ENCODE measurements around the gene SYT14. TPM values are rescaled to one million over a fixed set of nuclear protein-coding genes. Genes with fewer than 3 reads are reported as not detected.

Gene SYT14
- polyA plus RNA-seq, 1 donor (not counting 4 experiments of a cell fraction or from before 2014, with no cell fraction given): 8.3 TPM

GRCh38 chr1:210098356-210098755, 160.3 kb downstream of the SYT14 start:
- dilution Hi-C loops (cut with MboI; ENCODE audit: extremely low pct_ligation_motif_present, low sequenced_read_pairs): no loop called here
- Histone ChIP-seq H3K27ac (ENCODE audit: control insufficient read depth, insufficient read depth, low read length) (no peak overlapping the region), H3K9ac (ENCODE audit: control insufficient read depth, extremely low read depth, insufficient read depth, low read length) (no peak overlapping the region), H3K36me3 (ENCODE audit: control insufficient read depth in 2 of 2, extremely low read depth in 1 of 2, insufficient read depth in 2 of 2, low read length in 2 of 2) (peaks cover 0 to 1% of the 10 kb centered on the region in 2 experiments), H3K79me2 (ENCODE audit: control insufficient read depth, insufficient read depth, low read length) (no peaks in the 10 kb centered on the region), H3K27me3 (ENCODE audit: control insufficient read depth, extremely low read depth, insufficient read depth, low read length) (no peaks in the 10 kb centered on the region), H3K4me1 (ENCODE audit: control insufficient read depth, extremely low read depth, insufficient read depth, low read length) (no peaks in the 10 kb centered on the region), H3K9me3 (ENCODE audit: control insufficient read depth, low read depth, low read length) (no peaks in the 10 kb centered on the region), H2AFZ (ENCODE audit: control insufficient read depth, low read length) (no peak overlapping the region), H3K4me2 (ENCODE audit: control insufficient read depth, extremely low read depth, insufficient read depth, low read depth, low read length) (no peak overlapping the region), H3K4me3 (ENCODE audit: control insufficient read depth in 2 of 3, extremely low read depth in 1 of 3, insufficient read depth in 2 of 3, low read depth in 1 of 3, low read length in 3 of 3) (no peak overlapping the region), H3K9me1 (ENCODE audit: control insufficient read depth, extremely low read depth, insufficient read depth, low read length) (no peaks in the 10 kb centered on the region), H4K20me1 (ENCODE audit: control insufficient read depth, extremely low read depth, insufficient read depth, low read length) (no peaks in the 10 kb centered on the region)
- no peak for TF ChIP-seq CTCF (optimal IDR thresholded peaks at IDR 0.05 in 1 of 3, IDR thresholded peaks at IDR 0.05 in 1 of 3, conservative IDR thresholded peaks at IDR 0.05 in 1 of 3; ENCODE audit: extremely low read depth in 1 of 3, insufficient read depth in 2 of 3, low read length in 3 of 3)
- no peak for TF ChIP-seq EZH2 (IDR thresholded peaks at IDR 0.05; ENCODE audit: low read length)
- no peak for DNase-seq (ENCODE audit: low read depth, low spot score)
- no peak for FAIRE-seq

- DNase-seq (ENCODE audit: low read depth, low spot score): no peak
- Histone ChIP-seq H4K20me1 (ENCODE audit: control insufficient read depth, extremely low read depth, insufficient read depth, low read length) (no peaks in the 10 kb centered on the region), H3K9me1 (ENCODE audit: control insufficient read depth, extremely low read depth, insufficient read depth, low read length) (no peaks in the 10 kb centered on the region), H3K4me1 (ENCODE audit: control insufficient read depth, extremely low read depth, insufficient read depth, low read length) (no peaks in the 10 kb centered on the region), H3K4me3 (ENCODE audit: control insufficient read depth in 2 of 3, extremely low read depth in 1 of 3, insufficient read depth in 2 of 3, low read depth in 1 of 3, low read length in 3 of 3) (no peak overlapping the region), H3K36me3 (ENCODE audit: control insufficient read depth in 2 of 2, extremely low read depth in 1 of 2, insufficient read depth in 2 of 2, low read length in 2 of 2) (peaks cover 0 to 1% of the 10 kb centered on the region in 2 experiments), H3K4me2 (ENCODE audit: control insufficient read depth, extremely low read depth, insufficient read depth, low read depth, low read length) (no peak overlapping the region), H3K27me3 (ENCODE audit: control insufficient read depth, extremely low read depth, insufficient read depth, low read length) (no peaks in the 10 kb centered on the region), H3K9me3 (ENCODE audit: control insufficient read depth, low read depth, low read length) (no peaks in the 10 kb centered on the region), H3K79me2 (ENCODE audit: control insufficient read depth, insufficient read depth, low read length) (no peaks in the 10 kb centered on the region), H2AFZ (ENCODE audit: control insufficient read depth, low read length) (no peak overlapping the region), H3K9ac (ENCODE audit: control insufficient read depth, extremely low read depth, insufficient read depth, low read length) (no peak overlapping the region), H3K27ac (ENCODE audit: control insufficient read depth, insufficient read depth, low read length) (no peak overlapping the region)
- dilution Hi-C loops (cut with MboI; ENCODE audit: extremely low pct_ligation_motif_present, low sequenced_read_pairs): no loop called here
- TF ChIP-seq EZH2 (IDR thresholded peaks at IDR 0.05; ENCODE audit: low read length) (no peak), CTCF (optimal IDR thresholded peaks at IDR 0.05 in 1 of 3, IDR thresholded peaks at IDR 0.05 in 1 of 3, conservative IDR thresholded peaks at IDR 0.05 in 1 of 3; ENCODE audit: extremely low read depth in 1 of 3, insufficient read depth in 2 of 3, low read length in 3 of 3) (no peak)
- FAIRE-seq: no peak
Observed at GRCh38 chr1:210099921-210100320, 161.9 kb downstream of the SYT14 start.
